SK-N-SH (cell line): ENCODE data around the gene CDCP1. TPM values are rescaled to one million over a fixed set of nuclear protein-coding genes. Genes with fewer than 3 reads are reported as not detected.

Source experiments
- CTCF ChIA-PET: fragments of 300-600, 350-600 bp; formaldehyde crosslinking; extraction: SDS; loops from one replicate; lab custom pipeline; 2021; lab: Yijun Ruan, JAX
- POLR2A ChIA-PET: fragments of 350-600 bp; sonication (Branson Sonifier 250); formaldehyde crosslinking; extraction: SDS; loops from one replicate; lab custom pipeline; 2020; ENCODE audit warnings: antibody characterized with exemption, inconsistent platforms; lab: Yijun Ruan, JAX
- DNase-seq: peaks from one replicate; pipeline ENCODE4 v3.0.0; 2012
- H2AFZ ChIP-seq: fragments of 200-600 bp; sonication (generic); 2 replicates; pipeline ENCODE4 v1.8.1; 2016; ENCODE audit warnings: antibody characterized with exemption, mild to moderate bottlenecking, low read depth
- H3F3A ChIP-seq: fragments of 200-600 bp; sonication (generic); replicated peaks from 2 replicates; pipeline ENCODE3; 2016; ENCODE audit warnings: antibody characterized with exemption, mild to moderate bottlenecking; ENCODE audit not compliant: insufficient read depth
- H3K27ac ChIP-seq, 2 experiments: fragments of 200-500 bp in 1 of 2; fragments of 200-600 bp in 1 of 2; sonication (Bioruptor generic) in 1 of 2; sonication (generic), shearing (Covaris generic) in 1 of 2; 2 replicates each; pipeline versions ENCODE4 v1.5.1 to v1.6.1; 2014 to 2016; ENCODE audit warnings: low read depth in 2 of 2, inconsistent platforms in 1 of 2, low read length in 1 of 2, mild to moderate bottlenecking in 1 of 2, mixed read lengths in 1 of 2
- H3K27me3 ChIP-seq: fragments of 200-600 bp; sonication (generic), shearing (Covaris generic); 2 replicates; pipeline ENCODE4 v1.6.1; 2016; ENCODE audit warnings: mixed run types; ENCODE audit not compliant: insufficient read depth
- H3K36me3 ChIP-seq, 2 experiments: fragments of 200-500 bp in 1 of 2; fragments of 200-600 bp in 1 of 2; sonication (Bioruptor generic) in 1 of 2; sonication (generic) in 1 of 2; replicated peaks in 1 of 2; 2 replicates each; pipeline versions ENCODE3 to v1.5.1; 2014 to 2016; ENCODE audit warnings: low read length in 1 of 2, mild to moderate bottlenecking in 1 of 2; ENCODE audit not compliant: insufficient read depth in 2 of 2, control insufficient read depth in 1 of 2
- H3K4me1 ChIP-seq, 2 experiments: fragments of 200-500 bp in 1 of 2; fragments of 200-600 bp in 1 of 2; sonication (Bioruptor generic) in 1 of 2; sonication (generic), shearing (Covaris generic) in 1 of 2; 2 replicates each; pipeline versions ENCODE4 v1.5.1 to v1.6.1; 2014 to 2016; ENCODE audit warnings: low read depth in 1 of 2, low read length in 1 of 2, mixed run types in 1 of 2; ENCODE audit not compliant: insufficient read depth in 2 of 2, control insufficient read depth in 1 of 2
- H3K4me2 ChIP-seq: fragments of 200-600 bp; sonication (generic), shearing (Covaris generic); 2 replicates; pipeline ENCODE4 v1.6.1; 2017; ENCODE audit warnings: mixed run types
- H3K4me3 ChIP-seq, 2 experiments: fragments of 200-500 bp in 1 of 2; fragments of 200-600 bp in 1 of 2; sonication (Bioruptor generic) in 1 of 2; sonication (generic), shearing (Covaris generic) in 1 of 2; 2 replicates each; pipeline versions ENCODE4 v1.5.1 to v1.8.1; 2014 to 2016; ENCODE audit warnings: low read depth in 2 of 2, inconsistent platforms in 1 of 2, low read length in 1 of 2, mild to moderate bottlenecking in 1 of 2, mixed read lengths in 1 of 2, moderate library complexity in 1 of 2
- H3K79me2 ChIP-seq: fragments of 200-600 bp; sonication (generic); 2 replicates; pipeline ENCODE4 v1.8.1; 2017; ENCODE audit warnings: mild to moderate bottlenecking; ENCODE audit not compliant: insufficient read depth
- H3K9ac ChIP-seq: fragments of 200-600 bp; sonication (generic); 2 replicates; pipeline ENCODE4 v1.6.1; 2017; ENCODE audit warnings: mixed run types
- H3K9me2 ChIP-seq: fragments of 200-600 bp; sonication (generic); 2 replicates; pipeline ENCODE4 v1.6.1; 2017; ENCODE audit warnings: mixed run types
- H3K9me3 ChIP-seq: fragments of 200-600 bp; sonication (generic); 2 replicates; pipeline ENCODE4 v1.6.1; 2017; ENCODE audit warnings: mixed run types, mild to moderate bottlenecking, moderate library complexity
- H4K20me1 ChIP-seq: fragments of 200-600 bp; sonication (generic); 2 replicates; pipeline ENCODE4 v1.6.1; 2017; ENCODE audit warnings: mild to moderate bottlenecking, mixed run types; ENCODE audit not compliant: insufficient read depth
- CHD2 ChIP-seq: fragments of 150-350 bp; IDR thresholded peaks from 2 replicates; pipeline ENCODE4 v1.6.1; 2018; ENCODE audit warnings: low read length; ENCODE audit not compliant: partially characterized antibody
- ELF1 ChIP-seq: IDR thresholded peaks from 2 replicates; pipeline ENCODE4 v1.4.0; 2012
- EP300 ChIP-seq, 2 experiments: IDR thresholded peaks; 2 replicates each; pipeline versions ENCODE4 v1.4.0 to v1.6.1; 2012; ENCODE audit warnings: borderline replicate concordance in 1 of 2, low read depth in 1 of 2, low read length in 1 of 2
- FOXJ3 ChIP-seq: sonication (generic); formaldehyde crosslinking; IDR thresholded peaks from 2 replicates; pipeline ENCODE4 v1.5.1; 2020; ENCODE audit warnings: mild to moderate bottlenecking, missing genetic modification reagents
- FOXM1 ChIP-seq: IDR thresholded peaks from 2 replicates; pipeline ENCODE4 v1.4.0; 2012; ENCODE audit warnings: low read depth, mild to moderate bottlenecking
- GABPA ChIP-seq: IDR thresholded peaks from 2 replicates; pipeline ENCODE4 v1.4.0; 2012; ENCODE audit warnings: low read depth, mild to moderate bottlenecking
- JUND ChIP-seq: IDR thresholded peaks from 2 replicates; pipeline ENCODE4 v1.4.0; 2012
- MEF2A ChIP-seq: IDR thresholded peaks from 2 replicates; pipeline ENCODE4 v1.4.0; 2012; ENCODE audit warnings: low read depth, borderline replicate concordance
- NFIC ChIP-seq: IDR thresholded peaks from 2 replicates; pipeline ENCODE4 v1.4.0; 2012; ENCODE audit warnings: borderline replicate concordance
- NRF1 ChIP-seq: IDR thresholded peaks from 2 replicates; pipeline ENCODE4 v1.6.1; 2012; ENCODE audit warnings: low read depth, mild to moderate bottlenecking, low read length
- POLR2AphosphoS5 ChIP-seq: IDR thresholded peaks from 2 replicates; pipeline ENCODE4 v1.6.1; 2012; ENCODE audit warnings: low read depth, low read length
- RAD21 ChIP-seq: IDR thresholded peaks from 2 replicates; pipeline ENCODE4 v1.6.1; 2012; ENCODE audit warnings: mild to moderate bottlenecking, low read length
- RCOR1 ChIP-seq: fragments of 150-350 bp; IDR thresholded peaks from 2 replicates; pipeline ENCODE4 v1.6.1; 2017; ENCODE audit warnings: antibody characterized with exemption, low read length
- RFX5 ChIP-seq: IDR thresholded peaks from 2 replicates; pipeline ENCODE4 v1.6.1; 2012; ENCODE audit warnings: mild to moderate bottlenecking, improper control_type of control experiment, low read length
- RXRA ChIP-seq: IDR thresholded peaks from 2 replicates; pipeline ENCODE4 v1.4.0; 2012; ENCODE audit warnings: low read depth, mild to moderate bottlenecking, borderline replicate concordance
- SIN3A ChIP-seq: IDR thresholded peaks from 2 replicates; pipeline ENCODE4 v1.6.1; 2012; ENCODE audit warnings: low read depth, mild to moderate bottlenecking, low read length, moderate library complexity, borderline replicate concordance
- SMC3 ChIP-seq: IDR thresholded peaks from 2 replicates; pipeline ENCODE4 v1.6.1; 2012; ENCODE audit warnings: low read depth, low read length, improper control_type of control experiment
- TAF1 ChIP-seq: IDR thresholded peaks from 2 replicates; pipeline ENCODE4 v1.6.1; 2012; ENCODE audit warnings: low read depth, mild to moderate bottlenecking, low read length, moderate library complexity, borderline replicate concordance
- TCF12 ChIP-seq: IDR thresholded peaks from 2 replicates; pipeline ENCODE4 v1.4.0; 2012
- TEAD4 ChIP-seq: IDR thresholded peaks from 2 replicates; pipeline ENCODE4 v1.4.0; 2012; ENCODE audit warnings: mild to moderate bottlenecking, borderline replicate concordance; ENCODE audit not compliant: insufficient read depth
- YY1 ChIP-seq: IDR thresholded peaks from 2 replicates; pipeline ENCODE4 v1.4.0; 2012; ENCODE audit warnings: low read depth, mild to moderate bottlenecking
- WGBS: methylation state at CpG from one replicate; pipeline ENCODE4 v1.1.6; 2017; ENCODE audit warnings: low lambda C conversion rate; 5-methylcytosine and 5-hydroxymethylcytosine counted together
- polyA plus RNA-seq, 3 experiments: library from polyadenylated mRNA; depleted of rRNA; stranded (reverse); fragments of >200 nt; gene quantifications; 2 replicates each; pipeline ENCODE4 v1.2.3, GENCODE V29; 2012
- TF ChIP-seq, protein P1 (sequence below): IDR thresholded peaks from 2 replicates; pipeline ENCODE4 v1.4.0; 2012; ENCODE audit warnings: low read depth
- TF ChIP-seq, protein P2 (sequence below): fragments of 150-350 bp; IDR thresholded peaks from 2 replicates; pipeline ENCODE4 v1.6.1; 2016; ENCODE audit warnings: mild to moderate bottlenecking, low read depth, low read length
- TF ChIP-seq, protein P3 (sequence below): fragments of 150-350 bp; IDR thresholded peaks from 2 replicates; pipeline ENCODE4 v1.6.1; 2017; ENCODE audit warnings: antibody characterized with exemption, low read length, low read depth, borderline replicate concordance
- TF ChIP-seq, protein P4 (sequence below): IDR thresholded peaks from 2 replicates; pipeline ENCODE4 v1.4.0; 2012; ENCODE audit warnings: low read depth, borderline replicate concordance

CDCP1 gene
- polyA plus RNA-seq, 1 of the 3 experiments (the other 2 are of a cell fraction) = 3.6 TPM

- TF ChIP-seq JUND = no peak
- TF ChIP-seq, protein P1, sequence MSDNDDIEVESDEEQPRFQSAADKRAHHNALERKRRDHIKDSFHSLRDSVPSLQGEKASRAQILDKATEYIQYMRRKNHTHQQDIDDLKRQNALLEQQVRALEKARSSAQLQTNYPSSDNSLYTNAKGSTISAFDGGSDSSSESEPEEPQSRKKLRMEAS = no peak
- TF ChIP-seq RAD21 = no peak
- TF ChIP-seq NFIC = no peak
- TF ChIP-seq EP300 (IDR thresholded peaks at IDR 0.05; ENCODE audit: borderline replicate concordance in 1 of 2, low read depth in 1 of 2, low read length in 1 of 2) = no peak
- TF ChIP-seq, protein P2, sequence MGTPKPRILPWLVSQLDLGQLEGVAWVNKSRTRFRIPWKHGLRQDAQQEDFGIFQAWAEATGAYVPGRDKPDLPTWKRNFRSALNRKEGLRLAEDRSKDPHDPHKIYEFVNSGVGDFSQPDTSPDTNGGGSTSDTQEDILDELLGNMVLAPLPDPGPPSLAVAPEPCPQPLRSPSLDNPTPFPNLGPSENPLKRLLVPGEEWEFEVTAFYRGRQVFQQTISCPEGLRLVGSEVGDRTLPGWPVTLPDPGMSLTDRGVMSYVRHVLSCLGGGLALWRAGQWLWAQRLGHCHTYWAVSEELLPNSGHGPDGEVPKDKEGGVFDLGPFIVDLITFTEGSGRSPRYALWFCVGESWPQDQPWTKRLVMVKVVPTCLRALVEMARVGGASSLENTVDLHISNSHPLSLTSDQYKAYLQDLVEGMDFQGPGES = no peak
- TF ChIP-seq, all 33 proteins: peak for 0
Measured at GRCh38 chr3:45087155-45087554, 59.0 kb downstream of the CDCP1 start (continued).

- Histone ChIP-seq H3K4me1 (peaks cover 4 to 21% of the 10 kb centered on the region in 2 experiments; a peak in 2 of 4 replicates), H3K4me2 (0 out of 2 replicates have a peak overlapping the region, but pooled peaks have one; percentile 29), H2AFZ (no peak overlapping the region), H3K36me3 (no peaks in the 10 kb centered on the region), H3K4me3 (no peak overlapping the region), H3F3A (peaks cover 12% of the 10 kb centered on the region), H3K9ac (0 out of 2 replicates have a peak overlapping the region, but pooled peaks have one; percentile 2), H3K9me2 (no peaks in the 10 kb centered on the region), H4K20me1 (no peaks in the 10 kb centered on the region), H3K9me3 (no peaks in the 10 kb centered on the region), H3K27me3 (no peaks in the 10 kb centered on the region), H3K27ac (peak overlapping the region in 1 of 2 experiments; percentile 70; a peak in 2 of 4 replicates), H3K79me2 (no peaks in the 10 kb centered on the region)
- ChIA-PET POLR2A (no interaction called here), CTCF (no interaction called here)
- WGBS = 51% methylated on average over 12 of the region's 13 CpGs
- DNase-seq = no peak
- TF ChIP-seq YY1 (no peak), POLR2AphosphoS5 (peak; percentile 69; the same call in 1 of the 2 replicates), CHD2 (no peak), TAF1 (no peak), RFX5 (no peak), FOXM1 (no peak), NFIC (peak; percentile 60; the same call in 1 of the 2 replicates), TEAD4 (peak; percentile 40; the same call in 1 of the 2 replicates), GABPA (no peak), FOXJ3 (CRISPR knock-in tag) (no peak), NRF1 (no peak), MEF2A (no peak), JUND (peak; percentile 82), SMC3 (no peak), TCF12 (peak; percentile 77), ELF1 (no peak), RCOR1 (no peak), RXRA (peak; percentile 45; the same call in 1 of the 2 replicates), SIN3A (peak; percentile 88; the same call in 1 of the 2 replicates)
- TF ChIP-seq, protein P3, sequence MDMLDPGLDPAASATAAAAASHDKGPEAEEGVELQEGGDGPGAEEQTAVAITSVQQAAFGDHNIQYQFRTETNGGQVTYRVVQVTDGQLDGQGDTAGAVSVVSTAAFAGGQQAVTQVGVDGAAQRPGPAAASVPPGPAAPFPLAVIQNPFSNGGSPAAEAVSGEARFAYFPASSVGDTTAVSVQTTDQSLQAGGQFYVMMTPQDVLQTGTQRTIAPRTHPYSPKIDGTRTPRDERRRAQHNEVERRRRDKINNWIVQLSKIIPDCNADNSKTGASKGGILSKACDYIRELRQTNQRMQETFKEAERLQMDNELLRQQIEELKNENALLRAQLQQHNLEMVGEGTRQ = no peak
- TF ChIP-seq, protein P1 = peak; percentile 86
- TF ChIP-seq, protein P2 = no peak
- TF ChIP-seq, protein P4, sequence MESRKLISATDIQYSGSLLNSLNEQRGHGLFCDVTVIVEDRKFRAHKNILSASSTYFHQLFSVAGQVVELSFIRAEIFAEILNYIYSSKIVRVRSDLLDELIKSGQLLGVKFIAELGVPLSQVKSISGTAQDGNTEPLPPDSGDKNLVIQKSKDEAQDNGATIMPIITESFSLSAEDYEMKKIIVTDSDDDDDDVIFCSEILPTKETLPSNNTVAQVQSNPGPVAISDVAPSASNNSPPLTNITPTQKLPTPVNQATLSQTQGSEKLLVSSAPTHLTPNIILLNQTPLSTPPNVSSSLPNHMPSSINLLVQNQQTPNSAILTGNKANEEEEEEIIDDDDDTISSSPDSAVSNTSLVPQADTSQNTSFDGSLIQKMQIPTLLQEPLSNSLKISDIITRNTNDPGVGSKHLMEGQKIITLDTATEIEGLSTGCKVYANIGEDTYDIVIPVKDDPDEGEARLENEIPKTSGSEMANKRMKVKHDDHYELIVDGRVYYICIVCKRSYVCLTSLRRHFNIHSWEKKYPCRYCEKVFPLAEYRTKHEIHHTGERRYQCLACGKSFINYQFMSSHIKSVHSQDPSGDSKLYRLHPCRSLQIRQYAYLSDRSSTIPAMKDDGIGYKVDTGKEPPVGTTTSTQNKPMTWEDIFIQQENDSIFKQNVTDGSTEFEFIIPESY = no peak
Measured at GRCh38 chr3:45084820-45085816, 61.1 kb downstream of the CDCP1 start.
